Prostate gland (tissue), 2 donors: ENCODE results near the gene NUP62CL.

Source experiments
- CTCF ChIP-seq, 4 experiments: fragments of 200-600 bp in 2 of 4; fragments of 450-650 bp in 2 of 4; sonication (generic) in 2 of 4; IDR thresholded peaks; 1 replicate in 3 of 4; 2 replicates in 1 of 4; pipeline ENCODE4 v1.5.1; 2016 to 2019; ENCODE audit warnings: antibody characterized with exemption in 4 of 4, mild to moderate bottlenecking in 2 of 4, moderate library complexity in 2 of 4
- POLR2A ChIP-seq: fragments of 450-650 bp; IDR thresholded peaks from one replicate; pipeline ENCODE4 v1.6.1; 2016; ENCODE audit warnings: antibody characterized with exemption, mild to moderate bottlenecking

GRCh38 chrX:107226757-107227156, 20.5 kb upstream of the NUP62CL start:
- TF ChIP-seq POLR2A: no peak
- TF ChIP-seq CTCF (IDR thresholded peaks at IDR 0.05): no peak
